Measurements from ENCODE around the gene ARNT2. TPM values are rescaled to one million over a fixed set of nuclear protein-coding genes. Genes with fewer than 3 reads are reported as not detected.
A peak's percentile ranks its signal among the peaks of the same experiment; 100 is the strongest.

Gene ARNT2
- total and polyA plus RNA-seq, 12 donors = 2.0 to 6.4 (median 3.5) TPM

- no peaks in the 10 kb centered on the region for H3K36me3 ChIP-seq (replicated peaks in 1 of 2)
- peak overlapping the region in 1 of 5 donors; percentile 49 for H3K27ac ChIP-seq
- TF ChIP-seq POLR2A (IDR thresholded peaks at IDR 0.05) = no peak
- no peak for TF ChIP-seq CTCF (IDR thresholded peaks at IDR 0.05)
- no peaks in the 10 kb centered on the region for H3K9me3 ChIP-seq (replicated peaks in 1 of 3)
- intact Hi-C loops (cut with DNase I) = no loop called here
- H3K27me3 ChIP-seq = no peaks in the 10 kb centered on the region
- DNase-seq = no peak
- peaks cover 0 to 8% of the 10 kb centered on the region in 2 donors for H3K4me1 ChIP-seq (replicated peaks in 1 of 2)
- H3K4me3 ChIP-seq = no peak overlapping the region
- WGBS, 4 donors = 57 to 75% (median 72%) methylated on average over 4 of the region's 4 CpGs
Measured at GRCh38 chr15:80607287-80607980, 203.3 kb downstream of the ARNT2 start.

GRCh38 chr15:80608688-80609087 lies 204.5 kb downstream of the ARNT2 start:
- WGBS, 4 donors = 31 to 53% (median 48%) methylated on average over 1 of the region's 1 CpG
- Histone ChIP-seq H3K4me1 (replicated peaks in 1 of 2) (peaks cover 0 to 8% of the 10 kb centered on the region in 2 donors), H3K27ac (no peak overlapping the region), H3K36me3 (replicated peaks in 1 of 2) (no peaks in the 10 kb centered on the region), H3K4me3 (no peak overlapping the region), H3K9me3 (replicated peaks in 1 of 3) (no peaks in the 10 kb centered on the region), H3K27me3 (no peaks in the 10 kb centered on the region)
- TF ChIP-seq POLR2A (IDR thresholded peaks at IDR 0.05) (no peak), CTCF (IDR thresholded peaks at IDR 0.05) (no peak)
- intact Hi-C loops (cut with DNase I) = no loop called here
- no peak for DNase-seq

GRCh38 chr15:80609091-80609490 lies 204.9 kb downstream of the ARNT2 start:
- H3K27ac ChIP-seq = no peak overlapping the region
- no peaks in the 10 kb centered on the region for H3K9me3 ChIP-seq (replicated peaks in 1 of 3)
- no peaks in the 10 kb centered on the region for H3K36me3 ChIP-seq (replicated peaks in 1 of 2)
- intact Hi-C loops (cut with DNase I) = no loop called here
- H3K4me3 ChIP-seq = no peak overlapping the region
- peaks cover 0 to 8% of the 10 kb centered on the region in 2 donors for H3K4me1 ChIP-seq (replicated peaks in 1 of 2)
- 63 to 77% (median 71%) methylated on average over 4 of the region's 4 CpGs for WGBS, 4 donors
- TF ChIP-seq POLR2A (IDR thresholded peaks at IDR 0.05) = no peak
- no peak for TF ChIP-seq CTCF (IDR thresholded peaks at IDR 0.05)
- H3K27me3 ChIP-seq = no peaks in the 10 kb centered on the region
- DNase-seq = no peak

- intact Hi-C loops (cut with DNase I) = no loop called here
- 55 to 76% (median 67%) methylated on average over 2 to 4 of the region's 4 CpGs for WGBS, 4 donors
- Histone ChIP-seq H3K27me3 (no peaks in the 10 kb centered on the region), H3K27ac (no peak overlapping the region), H3K4me3 (no peak overlapping the region), H3K36me3 (replicated peaks in 1 of 2) (no peaks in the 10 kb centered on the region), H3K9me3 (replicated peaks in 1 of 3) (no peaks in the 10 kb centered on the region), H3K4me1 (replicated peaks in 1 of 2) (peaks cover 0 to 8% of the 10 kb centered on the region in 2 donors)
- DNase-seq = no peak
- TF ChIP-seq POLR2A (IDR thresholded peaks at IDR 0.05) (no peak), CTCF (IDR thresholded peaks at IDR 0.05) (no peak)
Measured at GRCh38 chr15:80609512-80609946, 205.3 kb downstream of the ARNT2 start.
